Gastrocnemius medialis (tissue), 4 donors: Measurements from ENCODE around the gene DYNLT1.

Experiments used
- CTCF ChIP-seq, 5 experiments: fragments of 450-650 bp in 3 of 5; fragments of 200-600 bp in 2 of 5; sonication (generic) in 2 of 5; IDR thresholded peaks in 4 of 5; conservative IDR thresholded peaks in 1 of 5; 1 replicate in 4 of 5; 2 replicates in 1 of 5; pipeline ENCODE4 v1.5.1; 2016 to 2019; ENCODE audit warnings: antibody characterized with exemption in 5 of 5, mild to moderate bottlenecking in 3 of 5, moderate library complexity in 3 of 5
- POLR2A ChIP-seq, 2 donors: fragments of 450-650 bp; IDR thresholded peaks; one replicate each; pipeline ENCODE4 v1.6.1; 2017; ENCODE audit warnings: antibody characterized with exemption in 2 of 2, mild to moderate bottlenecking in 2 of 2, moderate library complexity in 2 of 2

GRCh38 chr6:158668707-158669103 is 24.2 kb upstream of the DYNLT1 start:
- no peak for TF ChIP-seq CTCF (IDR thresholded peaks at IDR 0.05 in 4 of 5, conservative IDR thresholded peaks at IDR 0.05 in 1 of 5)
- no peak for TF ChIP-seq POLR2A (IDR thresholded peaks at IDR 0.05)
